NT2/D1 (cell line): ENCODE results near the gene MAN1A1.

ENCODE experiments used
- DNase-seq: peaks from one replicate; pipeline ENCODE4 v3.0.0-alpha.2; 2011; ENCODE audit warnings: low read depth, low spot score
- H3K27me3 ChIP-seq: 2 replicates; pipeline ENCODE4 v1.6.0; 2011; ENCODE audit warnings: mild to moderate bottlenecking; ENCODE audit not compliant: insufficient read length, insufficient read depth
- H3K36me3 ChIP-seq: 2 replicates; pipeline ENCODE4 v1.6.1; 2011; ENCODE audit warnings: mild to moderate bottlenecking, low read length, mixed read lengths; ENCODE audit not compliant: insufficient read depth, insufficient read length
- H3K4me1 ChIP-seq: 2 replicates; pipeline ENCODE4 v1.5.1; 2011; ENCODE audit not compliant: insufficient read depth, insufficient read length
- H3K4me3 ChIP-seq: 2 replicates; pipeline ENCODE4 v1.5.1; 2011; ENCODE audit warnings: low read depth; ENCODE audit not compliant: insufficient read length
- H3K9ac ChIP-seq: 2 replicates; pipeline ENCODE4 v1.6.0; 2011; ENCODE audit warnings: low read depth; ENCODE audit not compliant: insufficient read length
- H3K9me3 ChIP-seq: 2 replicates; pipeline ENCODE4 v1.5.1; 2011; ENCODE audit warnings: mild to moderate bottlenecking, low read length; ENCODE audit not compliant: insufficient read depth
- SUZ12 ChIP-seq: IDR thresholded peaks from 2 replicates; pipeline ENCODE4 v1.6.1; 2011; ENCODE audit not compliant: insufficient read length, insufficient read depth; ENCODE audit errors: extremely low read depth
- YY1 ChIP-seq: IDR thresholded peaks from 2 replicates; pipeline ENCODE4 v1.6.1; 2011; ENCODE audit not compliant: insufficient read length, insufficient read depth
- ZNF274 ChIP-seq: IDR thresholded peaks from 2 replicates; pipeline ENCODE4 v1.6.1; 2011; ENCODE audit warnings: mild to moderate bottlenecking, low read depth, low read length

Gene MAN1A1

DNA sequence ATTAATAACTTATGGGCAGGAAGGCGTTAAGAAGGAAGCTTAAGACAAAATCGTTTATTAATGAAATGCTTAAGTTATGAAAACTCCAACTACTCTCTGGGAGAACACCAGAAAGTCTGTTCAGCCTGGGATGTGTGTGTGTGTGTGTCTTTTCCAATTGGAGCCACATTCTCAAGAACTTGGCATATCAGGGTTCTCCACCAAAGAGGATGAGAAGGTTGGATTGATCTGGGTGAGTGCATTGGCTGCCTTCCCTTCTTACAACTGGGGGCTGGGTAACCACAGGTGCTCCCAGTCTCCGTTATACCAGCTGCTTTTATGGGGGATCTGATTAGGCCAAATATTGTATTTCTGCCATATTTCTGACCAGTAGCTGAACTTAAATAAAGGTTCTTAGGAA, 102.1 kb downstream of the MAN1A1 start:
- DNase-seq, result no peak
- Histone ChIP-seq H3K4me1 (no peaks in the 10 kb centered on the region), H3K9ac (no peak overlapping the region), H3K27me3 (no peaks in the 10 kb centered on the region), H3K4me3 (no peak overlapping the region), H3K9me3 (no peaks in the 10 kb centered on the region), H3K36me3 (no peaks in the 10 kb centered on the region)
- TF ChIP-seq YY1 (no peak), ZNF274 (no peak), SUZ12 (no peak)

DNA sequence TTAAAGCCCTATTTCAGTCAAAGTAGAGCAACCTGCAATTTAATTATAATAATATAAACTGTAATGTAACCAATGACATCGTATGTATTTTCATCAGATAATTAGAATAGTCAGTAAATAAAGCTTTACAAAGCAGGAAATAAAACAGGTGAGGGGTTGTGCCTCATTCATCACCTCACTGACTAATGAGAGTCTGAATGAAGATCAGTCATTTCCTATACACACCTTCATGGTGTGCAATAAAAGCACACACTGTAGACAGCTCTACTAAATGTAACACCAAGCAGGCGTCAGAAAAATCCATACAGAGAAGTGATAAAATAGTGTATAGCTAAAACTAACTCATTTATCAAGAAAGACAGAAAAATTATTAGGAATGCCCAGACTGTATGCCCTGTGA, 105.9 kb downstream of the MAN1A1 start:
- no peak for DNase-seq
- no peaks in the 10 kb centered on the region for H3K9me3 ChIP-seq
- H3K27me3 ChIP-seq, result no peaks in the 10 kb centered on the region
- TF ChIP-seq SUZ12 (no peak), ZNF274 (no peak), YY1 (no peak)
- no peaks in the 10 kb centered on the region for H3K4me1 ChIP-seq
- H3K36me3 ChIP-seq, result no peaks in the 10 kb centered on the region
- H3K4me3 ChIP-seq, result no peak overlapping the region
- no peak overlapping the region for H3K9ac ChIP-seq

DNA sequence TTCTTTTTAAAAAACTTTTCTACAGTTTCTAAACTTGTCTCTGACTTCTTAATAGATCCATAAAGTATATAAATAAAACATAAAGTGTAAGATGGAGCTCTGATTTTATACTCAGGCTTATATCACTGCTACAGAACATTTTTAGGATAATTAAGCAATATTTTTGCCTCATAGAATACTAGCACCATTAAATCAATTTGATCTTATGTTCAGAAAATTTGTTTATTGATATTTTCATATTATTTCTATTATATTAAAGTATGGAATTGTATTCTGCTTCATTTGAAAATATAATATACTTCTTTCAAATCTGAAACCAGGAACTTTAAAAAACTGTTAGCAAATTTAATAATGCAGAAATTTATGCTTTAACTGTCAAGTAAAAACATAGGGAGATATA, 106.5 kb downstream of the MAN1A1 start:
- Histone ChIP-seq H3K9ac (no peak overlapping the region), H3K36me3 (no peaks in the 10 kb centered on the region), H3K27me3 (no peaks in the 10 kb centered on the region), H3K4me1 (no peaks in the 10 kb centered on the region), H3K4me3 (no peak overlapping the region), H3K9me3 (no peaks in the 10 kb centered on the region)
- no peak for TF ChIP-seq ZNF274
- DNase-seq, result no peak

DNA sequence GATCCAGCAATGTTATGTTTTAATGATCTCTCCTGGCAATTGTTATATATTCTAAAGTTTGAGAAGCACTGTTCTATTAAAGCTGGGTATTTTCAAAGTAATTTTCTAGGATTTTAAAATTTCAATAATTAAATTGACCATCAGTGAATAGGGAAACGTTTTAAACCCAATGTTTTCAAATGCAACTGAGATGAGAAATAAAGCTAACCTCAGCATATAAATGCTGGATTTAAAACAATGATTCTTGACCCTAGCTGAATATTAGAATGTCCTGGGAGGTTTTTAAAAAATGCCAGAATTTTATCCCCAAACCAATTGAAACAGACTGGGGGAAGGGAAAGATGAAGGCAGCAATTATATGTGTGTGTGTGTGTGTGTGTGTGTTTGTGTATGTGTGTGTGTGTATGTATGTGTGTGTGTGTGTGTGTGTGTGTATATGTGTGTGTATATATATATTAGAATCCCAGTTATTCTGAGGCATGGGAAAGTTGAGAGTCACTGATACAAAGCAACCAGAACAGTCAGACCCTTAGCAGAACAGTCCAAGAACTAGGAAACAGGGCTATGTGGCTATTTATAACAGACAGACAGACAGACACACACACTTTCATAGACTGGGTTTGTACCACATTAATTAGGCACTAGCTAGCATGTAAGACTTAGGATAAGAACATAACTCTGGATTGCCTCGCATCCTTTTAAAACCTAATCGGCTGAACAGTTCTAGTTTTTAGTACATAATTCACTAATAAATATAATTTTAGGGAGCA, 107.8 kb downstream of the MAN1A1 start:
- H3K36me3 ChIP-seq, result no peaks in the 10 kb centered on the region
- no peaks in the 10 kb centered on the region for H3K9me3 ChIP-seq
- no peaks in the 10 kb centered on the region for H3K27me3 ChIP-seq
- no peak for DNase-seq
- TF ChIP-seq ZNF274 (no peak), SUZ12 (no peak), YY1 (no peak)
- H3K4me3 ChIP-seq, result no peak overlapping the region
- no peak overlapping the region for H3K9ac ChIP-seq
- no peaks in the 10 kb centered on the region for H3K4me1 ChIP-seq

DNA sequence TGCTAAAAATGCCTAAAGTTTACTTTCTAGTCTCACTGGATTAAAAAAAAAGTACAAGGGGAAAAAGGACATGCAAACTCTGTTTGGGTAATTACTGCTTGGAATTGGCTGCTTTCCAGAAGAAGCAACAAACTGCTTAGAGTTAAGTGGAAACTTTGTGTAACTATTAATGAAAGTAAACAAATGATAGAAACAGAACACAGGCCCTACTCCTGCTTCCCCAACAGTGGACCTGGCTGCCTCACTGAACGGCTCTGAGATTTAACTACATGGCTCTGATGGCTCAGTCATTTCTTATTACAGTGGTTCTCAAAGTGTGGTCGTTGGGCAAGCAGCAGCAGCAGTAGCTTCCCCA, 108.5 kb downstream of the MAN1A1 start:
- TF ChIP-seq ZNF274 (no peak), SUZ12 (no peak), YY1 (no peak)
- Histone ChIP-seq H3K9me3 (no peaks in the 10 kb centered on the region), H3K9ac (no peak overlapping the region), H3K4me1 (no peaks in the 10 kb centered on the region), H3K27me3 (no peaks in the 10 kb centered on the region), H3K36me3 (no peaks in the 10 kb centered on the region), H3K4me3 (no peak overlapping the region)
- no peak for DNase-seq

DNA sequence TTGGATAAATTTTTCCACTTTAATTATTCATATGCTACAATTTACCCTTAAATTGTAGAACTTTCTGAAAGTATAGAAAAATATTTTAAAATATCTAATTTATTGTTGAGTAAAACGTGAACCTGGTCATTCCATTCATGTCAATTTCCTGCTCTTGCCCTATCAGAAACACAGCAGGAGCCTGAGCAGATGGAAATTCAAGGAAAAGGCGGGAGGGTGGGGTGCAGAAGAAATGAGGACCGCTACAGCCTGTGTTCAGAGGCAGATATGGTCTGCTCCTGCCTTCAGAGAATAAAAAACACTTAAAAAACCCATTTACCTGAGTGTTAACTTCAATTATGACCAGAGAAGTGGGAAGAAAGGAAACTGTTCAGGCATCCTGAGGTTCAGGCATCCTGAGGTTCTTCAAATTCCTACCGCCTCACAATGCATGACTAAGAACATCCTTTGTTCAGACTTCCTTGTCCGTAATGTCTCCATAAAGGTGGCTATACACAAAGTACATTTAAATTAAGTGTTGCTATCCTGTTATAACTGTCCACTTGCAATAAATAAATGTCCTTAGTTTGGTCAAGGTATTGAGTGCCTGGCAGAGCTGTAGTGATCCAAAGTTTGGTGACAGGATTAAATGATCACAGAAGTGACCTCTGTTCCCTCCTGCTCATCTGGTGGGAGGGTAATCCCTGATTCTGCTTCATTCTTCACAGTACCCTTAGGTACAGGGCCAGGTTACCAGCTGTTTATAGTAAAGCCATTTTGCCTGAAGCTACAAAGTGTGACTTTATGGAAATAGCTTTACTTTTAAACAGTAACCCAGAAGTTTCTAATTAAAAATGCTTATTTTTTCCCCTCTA, 109.1 kb downstream of the MAN1A1 start:
- Histone ChIP-seq H3K27me3 (no peaks in the 10 kb centered on the region), H3K9ac (no peak overlapping the region), H3K9me3 (no peaks in the 10 kb centered on the region), H3K4me1 (no peaks in the 10 kb centered on the region), H3K4me3 (no peak overlapping the region), H3K36me3 (no peaks in the 10 kb centered on the region)
- TF ChIP-seq SUZ12 (no peak), YY1 (no peak), ZNF274 (no peak)
- DNase-seq, result peak; percentile 15

DNA sequence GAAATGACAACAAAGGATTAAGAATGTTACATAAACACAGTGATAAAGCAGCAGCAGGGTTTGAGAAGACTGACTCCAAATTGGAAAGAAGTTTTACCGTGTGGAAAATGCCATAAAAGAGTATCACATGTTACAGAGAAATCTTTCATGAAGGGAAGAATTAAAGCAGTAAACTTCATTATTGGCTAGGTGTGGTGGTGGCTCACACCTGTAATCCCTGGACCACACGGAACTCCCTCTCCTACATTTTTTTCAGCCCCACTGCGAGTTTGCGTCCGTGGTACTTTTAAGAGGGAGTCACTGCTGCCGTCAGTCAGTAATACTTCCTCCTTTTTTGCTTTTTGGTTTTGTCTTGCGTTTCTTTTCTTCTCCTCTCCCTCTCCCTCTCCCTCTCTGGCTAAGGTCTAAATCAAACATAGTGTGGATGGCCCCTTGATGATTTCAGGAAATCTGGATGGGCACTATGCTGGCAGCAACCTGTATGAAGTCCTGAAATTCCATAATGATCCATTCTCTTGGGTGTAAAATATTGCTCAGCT, 112.3 kb downstream of the MAN1A1 start:
- DNase-seq, result no peak
- no peak overlapping the region for H3K4me3 ChIP-seq
- no peak overlapping the region for H3K9ac ChIP-seq
- no peaks in the 10 kb centered on the region for H3K27me3 ChIP-seq
- H3K9me3 ChIP-seq, result no peaks in the 10 kb centered on the region
- no peaks in the 10 kb centered on the region for H3K4me1 ChIP-seq
- TF ChIP-seq ZNF274 (no peak), SUZ12 (no peak), YY1 (no peak)
- no peaks in the 10 kb centered on the region for H3K36me3 ChIP-seq
